SU-DHL-6 (cell line): Measurements from ENCODE around the gene PFDN2.

Experiments
- H2AFZ ChIP-seq: fragments of 200-600 bp; sonication (generic); 2 replicates; pipeline ENCODE4 v1.6.1; 2014; ENCODE audit warnings: low read depth, mild to moderate bottlenecking, moderate library complexity, mixed read lengths, antibody characterized with exemption, low read length; ENCODE audit not compliant: severe bottlenecking
- H3F3A ChIP-seq: fragments of 200-600 bp; shearing (Covaris generic); 2 replicates; pipeline ENCODE4 v1.6.0; 2016; ENCODE audit warnings: antibody characterized with exemption, mild to moderate bottlenecking; ENCODE audit not compliant: insufficient read depth
- H3K27ac ChIP-seq: fragments of 200-600 bp; sonication (generic); 2 replicates; pipeline ENCODE4 v1.5.1; 2016; ENCODE audit warnings: low read depth, mild to moderate bottlenecking, low read length, moderate library complexity, mixed read lengths
- H3K27me3 ChIP-seq: fragments of 200-600 bp; sonication (generic), shearing (Covaris generic); 2 replicates; pipeline ENCODE4 v1.6.0; 2014; ENCODE audit warnings: mild to moderate bottlenecking, low read length
- H3K36me3 ChIP-seq: fragments of 200-600 bp; sonication (generic); 2 replicates; pipeline ENCODE4 v1.6.1; 2014; ENCODE audit warnings: mild to moderate bottlenecking, low read length, mixed read lengths
- H3K4me2 ChIP-seq: fragments of 300-600, 200-600 bp; shearing (Covaris generic), sonication (generic); 2 replicates; pipeline ENCODE4 v1.6.0; 2014; ENCODE audit warnings: low read length, low read depth, mild to moderate bottlenecking; ENCODE audit not compliant: poor library complexity, severe bottlenecking
- H3K4me3 ChIP-seq: fragments of 200-600 bp; sonication (generic); 2 replicates; pipeline ENCODE4 v1.5.1; 2014; ENCODE audit warnings: antibody characterized with exemption, low read length, mild to moderate bottlenecking, mixed read lengths; ENCODE audit not compliant: insufficient read depth, poor library complexity, severe bottlenecking
- H3K79me2 ChIP-seq: fragments of 200-600 bp; sonication (generic); 2 replicates; pipeline ENCODE4 v1.6.1; 2014; ENCODE audit warnings: mild to moderate bottlenecking, low read length, moderate library complexity; ENCODE audit not compliant: insufficient read depth
- H3K9ac ChIP-seq: fragments of 200-600 bp; sonication (generic); 2 replicates; pipeline ENCODE4 v1.7.0; 2014; ENCODE audit warnings: mild to moderate bottlenecking, low read length
- H3K9me2 ChIP-seq: fragments of 200-600 bp; sonication (generic); replicated peaks from 2 replicates; pipeline ENCODE4 v1.6.1; 2014; ENCODE audit warnings: low read length; ENCODE audit not compliant: insufficient read depth
- H3K9me3 ChIP-seq: fragments of 200-600 bp; sonication (generic); 2 replicates; pipeline ENCODE4 v1.6.1; 2014; ENCODE audit warnings: low read length, mixed read lengths; ENCODE audit not compliant: insufficient read depth
- H4K20me1 ChIP-seq: fragments of 200-600 bp; sonication (generic); 2 replicates; pipeline ENCODE4 v1.6.1; 2014; ENCODE audit warnings: low read depth, mild to moderate bottlenecking, antibody characterized with exemption, low read length, moderate library complexity, mixed read lengths
- CTCF ChIP-seq: fragments of 200-600 bp; sonication (generic); IDR thresholded peaks from one replicate; pipeline ENCODE4 v1.5.1; 2017; ENCODE audit warnings: antibody characterized with exemption, mild to moderate bottlenecking, low read length, moderate library complexity; ENCODE audit not compliant: insufficient read depth, poor library complexity, severe bottlenecking
- EZH2phosphoT487 ChIP-seq: fragments of 200-600 bp; sonication (generic), shearing (Covaris generic); conservative IDR thresholded peaks from 2 replicates; pipeline ENCODE4 v1.6.1; 2018; ENCODE audit warnings: mild to moderate bottlenecking, antibody characterized with exemption, low read length, moderate library complexity, mixed read lengths

PFDN2 gene

GRCh38 chr1:161084597-161084988 is 33.2 kb downstream of the PFDN2 start:
- H3K4me3 ChIP-seq = no peak overlapping the region
- H3K4me2 ChIP-seq = no peak overlapping the region
- no peak overlapping the region for H3K27ac ChIP-seq
- H3F3A ChIP-seq = no peaks in the 10 kb centered on the region
- H2AFZ ChIP-seq = no peak overlapping the region
- H3K79me2 ChIP-seq = no peaks in the 10 kb centered on the region
- TF ChIP-seq CTCF = no peak
- TF ChIP-seq EZH2phosphoT487 = no peak
- H3K9ac ChIP-seq = no peak overlapping the region
- H4K20me1 ChIP-seq = no peaks in the 10 kb centered on the region
- H3K36me3 ChIP-seq = no peaks in the 10 kb centered on the region
- H3K9me2 ChIP-seq = no peaks in the 10 kb centered on the region
- H3K9me3 ChIP-seq = no peaks in the 10 kb centered on the region
- H3K27me3 ChIP-seq = no peaks in the 10 kb centered on the region

GRCh38 chr1:161083748-161084596 is 33.9 kb downstream of the PFDN2 start:
- Histone ChIP-seq H4K20me1 (no peaks in the 10 kb centered on the region), H2AFZ (no peak overlapping the region), H3K9me2 (no peaks in the 10 kb centered on the region), H3K9me3 (no peaks in the 10 kb centered on the region), H3K79me2 (no peaks in the 10 kb centered on the region), H3K27ac (no peak overlapping the region), H3K27me3 (no peaks in the 10 kb centered on the region), H3F3A (no peaks in the 10 kb centered on the region), H3K36me3 (no peaks in the 10 kb centered on the region), H3K4me3 (no peak overlapping the region), H3K4me2 (no peak overlapping the region), H3K9ac (no peak overlapping the region)
- TF ChIP-seq EZH2phosphoT487 = no peak
- TF ChIP-seq CTCF = no peak

- no peaks in the 10 kb centered on the region for H3K79me2 ChIP-seq
- no peaks in the 10 kb centered on the region for H3K27me3 ChIP-seq
- H2AFZ ChIP-seq = no peak overlapping the region
- H3K4me3 ChIP-seq = no peak overlapping the region
- H3F3A ChIP-seq = no peaks in the 10 kb centered on the region
- H3K9me2 ChIP-seq = no peaks in the 10 kb centered on the region
- no peaks in the 10 kb centered on the region for H3K9me3 ChIP-seq
- no peak overlapping the region for H3K27ac ChIP-seq
- no peak overlapping the region for H3K4me2 ChIP-seq
- no peak overlapping the region for H3K9ac ChIP-seq
- no peaks in the 10 kb centered on the region for H4K20me1 ChIP-seq
- H3K36me3 ChIP-seq = no peaks in the 10 kb centered on the region
- TF ChIP-seq CTCF (no peak), EZH2phosphoT487 (no peak)
Observed at GRCh38 chr1:161082996-161083747, 34.7 kb downstream of the PFDN2 start.
